IMR-90 (cell line): ENCODE measurements around the gene COL23A1. TPM values are rescaled to one million over a fixed set of nuclear protein-coding genes. Genes with fewer than 3 reads are reported as not detected.

Source experiments
- ATAC-seq: fragments of 200-7000 bp; cut with Tn5 transposase; 2 replicates; pipeline ENCODE4 v1.9.1; 2020; ENCODE audit warnings: low read depth, mild to moderate bottlenecking, moderate library complexity
- BruUV-seq: library from RNA; stranded (reverse); fragments of 400-500 nt; replicated peaks from 2 replicates; lab custom pipeline; 2021; lab: Mats Ljungman, UMichigan
- CTCF ChIA-PET: fragments of 300-600 bp; formaldehyde crosslinking; extraction: SDS; loops from one replicate; lab custom pipeline; 2021; ENCODE audit warnings: antibody characterized with exemption; lab: Yijun Ruan, JAX
- POLR2A ChIA-PET: fragments of 300-600 bp; sonication (Branson Sonifier 250); formaldehyde crosslinking; loops from one replicate; lab custom pipeline; 2022; ENCODE audit warnings: antibody characterized with exemption; ENCODE audit not compliant: unreplicated experiment; lab: Charles Lee
- DNase-seq: peaks from one replicate; pipeline ENCODE4 v3.0.0; 2013
- H2AFZ ChIP-seq: replicated peaks from 2 replicates; pipeline ENCODE3; 2013; ENCODE audit warnings: low read length, mild to moderate bottlenecking; ENCODE audit not compliant: poor library complexity
- H2AK5ac ChIP-seq: 2 replicates; pipeline ENCODE4 v1.6.1; 2013; ENCODE audit warnings: low read depth, low read length, inconsistent platforms
- H2AK9ac ChIP-seq: replicated peaks from 2 replicates; pipeline ENCODE3; 2013; ENCODE audit warnings: mild to moderate bottlenecking, low read depth, low read length, moderate library complexity; ENCODE audit not compliant: poor library complexity
- H2BK120ac ChIP-seq: 2 replicates; pipeline ENCODE4 v1.6.1; 2013; ENCODE audit warnings: low read depth, low read length, inconsistent platforms
- H2BK15ac ChIP-seq: 3 replicates; pipeline ENCODE4 v1.6.1; 2013; ENCODE audit warnings: low read depth, low read length, inconsistent platforms
- H2BK20ac ChIP-seq: 2 replicates; pipeline ENCODE4 v1.6.1; 2013; ENCODE audit warnings: low read depth, mild to moderate bottlenecking, inconsistent platforms, low read length, moderate library complexity
- H2BK5ac ChIP-seq: 2 replicates; pipeline ENCODE4 v1.6.1; 2013; ENCODE audit warnings: mild to moderate bottlenecking, low read depth, low read length, inconsistent platforms; ENCODE audit not compliant: poor library complexity, severe bottlenecking
- H3K14ac ChIP-seq: replicated peaks from 2 replicates; pipeline ENCODE4 v1.6.1; 2013; ENCODE audit warnings: low read depth, low read length, inconsistent platforms
- H3K18ac ChIP-seq: 2 replicates; pipeline ENCODE4 v1.6.1; 2013; ENCODE audit warnings: low read depth, low read length, control low read depth
- H3K23ac ChIP-seq: 2 replicates; pipeline ENCODE4 v1.6.1; 2013; ENCODE audit warnings: low read depth, low read length, inconsistent platforms
- H3K27ac ChIP-seq: 2 replicates; pipeline ENCODE4 v1.5.1; 2013; ENCODE audit warnings: mild to moderate bottlenecking, control low read depth, low read length; ENCODE audit not compliant: insufficient read depth
- H3K27me3 ChIP-seq: 2 replicates; pipeline ENCODE4 v1.6.1; 2013; ENCODE audit warnings: low read length; ENCODE audit not compliant: control insufficient read depth, insufficient read depth
- H3K36me3 ChIP-seq: 2 replicates; pipeline ENCODE4 v1.6.1; 2013; ENCODE audit warnings: low read length, mixed read lengths; ENCODE audit not compliant: control insufficient read depth, insufficient read depth
- H3K4ac ChIP-seq: 2 replicates; pipeline ENCODE4 v1.6.1; 2013; ENCODE audit warnings: low read depth, low read length, inconsistent platforms
- H3K4me1 ChIP-seq: 2 replicates; pipeline ENCODE4 v1.6.1; 2013; ENCODE audit warnings: low read length, mixed read lengths; ENCODE audit not compliant: control insufficient read depth, insufficient read depth
- H3K4me2 ChIP-seq: 2 replicates; pipeline ENCODE4 v1.6.1; 2013; ENCODE audit warnings: low read depth, mild to moderate bottlenecking, control low read depth, low read length, moderate library complexity
- H3K4me3 ChIP-seq: 2 replicates; pipeline ENCODE4 v1.5.1; 2013; ENCODE audit warnings: low read depth, mild to moderate bottlenecking, control low read depth, low read length, moderate library complexity; ENCODE audit not compliant: insufficient read depth
- H3K56ac ChIP-seq: 2 replicates; pipeline ENCODE4 v1.6.1; 2013; ENCODE audit warnings: low read length, inconsistent platforms; ENCODE audit not compliant: insufficient read depth; ENCODE audit errors: extremely low read depth
- H3K79me1 ChIP-seq, 2 experiments: 2 replicates each; pipeline ENCODE4 v1.6.1; 2013; ENCODE audit warnings: low read length in 2 of 2, inconsistent platforms in 1 of 2, low read depth in 1 of 2
- H3K9ac ChIP-seq: 2 replicates; pipeline ENCODE4 v1.6.1; 2013; ENCODE audit warnings: low read depth, low read length, control low read depth
- H3K9me1 ChIP-seq: 2 replicates; pipeline ENCODE4 v1.6.1; 2013; ENCODE audit warnings: low read length, inconsistent platforms; ENCODE audit not compliant: insufficient read depth
- H3K9me3 ChIP-seq: 2 replicates; pipeline ENCODE4 v1.6.1; 2013; ENCODE audit warnings: low read length; ENCODE audit not compliant: control insufficient read depth, insufficient read depth
- H4K20me1 ChIP-seq: 2 replicates; pipeline ENCODE4 v1.6.1; 2013; ENCODE audit warnings: low read length, inconsistent platforms; ENCODE audit not compliant: insufficient read depth
- H4K5ac ChIP-seq: 2 replicates; pipeline ENCODE4 v1.6.1; 2013; ENCODE audit warnings: mild to moderate bottlenecking, low read depth, low read length, control low read depth
- H4K8ac ChIP-seq, 2 experiments: 2 replicates each; pipeline ENCODE4 v1.6.1; 2013; ENCODE audit warnings: low read depth in 2 of 2, low read length in 2 of 2, control low read depth in 1 of 2, inconsistent platforms in 1 of 2
- H4K91ac ChIP-seq: 2 replicates; pipeline ENCODE4 v1.6.1; 2013; ENCODE audit warnings: low read depth, low read length, inconsistent platforms; ENCODE audit not compliant: insufficient read depth
- MAZ ChIP-seq: IDR thresholded peaks from 2 replicates; pipeline ENCODE4 v1.6.1; 2012; ENCODE audit warnings: low read depth, mild to moderate bottlenecking, low read length, improper control_type of control experiment, moderate library complexity, borderline replicate concordance
- NFE2L2 ChIP-seq: fragments of 150-350 bp; IDR thresholded peaks from 2 replicates; pipeline ENCODE4 v1.6.1; 2016; ENCODE audit warnings: low read depth, mild to moderate bottlenecking, low read length
- POLR2A ChIP-seq: IDR thresholded peaks from 2 replicates; pipeline ENCODE4 v1.6.1; 2012; ENCODE audit warnings: mild to moderate bottlenecking, low read depth, low read length
- WGBS, 2 experiments: methylation state at CpG; one replicate each; pipeline versions ENCODE4 v1.1.5 to v1.1.7; 2013; ENCODE audit warnings: missing lambda C conversion rate in 2 of 2; ENCODE audit not compliant: insufficient read length in 1 of 2; ENCODE audit errors: extremely low coverage in 2 of 2; 5-methylcytosine and 5-hydroxymethylcytosine counted together
- dilution Hi-C: fragments of 300-500 bp; cut with HindIII; formaldehyde crosslinking; loops from one replicate; pipeline ENCODE4 v1.14.3; 2018; ENCODE audit warnings: low sequenced_read_pairs; ENCODE audit not compliant: unreplicated experiment
- in situ Hi-C: fragments of 300-500 bp; cut with MboI; formaldehyde crosslinking; loops from 3 replicates; pipeline ENCODE4 v1.14.3; 2019; ENCODE audit warnings: low sequenced_read_pairs, inconsistent platforms, mixed read lengths
- intact Hi-C: fragments of 100-400 bp; cut with micrococcal nuclease; formaldehyde crosslinking; loops from 2 replicates; pipeline ENCODE4 v1.10.0; 2022
- polyA plus RNA-seq, 3 experiments: library from polyadenylated mRNA; depleted of rRNA; stranded (reverse); fragments of >200 nt; gene quantifications; 2 replicates each; pipeline ENCODE4 v1.2.3, GENCODE V29; 2012; ENCODE audit warnings: low replicate concordance in 1 of 3
- total RNA-seq: library from RNA; depleted of rRNA; stranded (reverse); fragments of >200 nt; gene quantifications from 2 replicates; pipeline ENCODE4 v1.2.3, GENCODE V29; 2012

COL23A1 gene
- total and polyA plus RNA-seq, 2 of the 4 experiments (the other 2 are of a cell fraction): not detected

- 100% methylated on average over 1 of the region's 5 CpGs; no CpG with 5 or more reads in 1 of the 2 experiments for WGBS, 2 experiments
- Histone ChIP-seq H3K9me3 (no peaks in the 10 kb centered on the region), H3K4me3 (no peak overlapping the region), H2BK20ac (no peak overlapping the region), H3K14ac (no peak overlapping the region), H2AK9ac (no peak overlapping the region), H3K27ac (no peak overlapping the region), H2AFZ (no peak overlapping the region), H4K5ac (no peak overlapping the region), H3K56ac (no peak overlapping the region), H3K4me1 (no peaks in the 10 kb centered on the region), H2AK5ac (no peak overlapping the region), H2BK5ac (no peak overlapping the region), H3K4ac (no peak overlapping the region), H3K23ac (no peak overlapping the region), H4K8ac (no peak overlapping the region), H3K27me3 (no peaks in the 10 kb centered on the region), H3K36me3 (peaks cover 30% of the 10 kb centered on the region), H3K18ac (no peak overlapping the region), H3K9me1 (peaks cover 17% of the 10 kb centered on the region), H3K9ac (no peak overlapping the region), H4K91ac (no peak overlapping the region), H3K79me1 (peaks cover 3 to 38% of the 10 kb centered on the region in 2 experiments; a peak in 3 of 4 replicates), H4K20me1 (peaks cover 9% of the 10 kb centered on the region; the same call in 1 of the 2 replicates), H2BK120ac (no peak overlapping the region), H3K4me2 (no peak overlapping the region), H2BK15ac (no peak overlapping the region)
- ChIA-PET CTCF (no interaction called here), POLR2A (no interaction called here)
- intact Hi-C loops (no loop called here), in situ Hi-C loops (no loop called here), dilution Hi-C loops (no loop called here)
- DNase-seq (no peak), ATAC-seq (no peak)
- TF ChIP-seq NFE2L2 (no peak), POLR2A (0 out of 2 replicates have a peak, but pooled peaks have one; percentile 11), MAZ (no peak)
- BruUV-seq: no TSS peak
Observed at GRCh38 chr5:178221853-178222252, 368.3 kb downstream of the COL23A1 start.
